Activated CD4-positive, alpha-beta T cell treated with anti-CD3 and anti-CD28 coated beads, Interleukin-2, amount 50 U/mL, for 48 hours (primary cell): ENCODE measurements around the gene CLEC1A.
A peak's percentile ranks its signal among the peaks of the same experiment; 100 is the strongest.

Source experiments
- DNase-seq, 2 experiments: peaks; one replicate each; pipeline ENCODE4 v3.0.0-alpha.2; 2020

CLEC1A gene, protein sequence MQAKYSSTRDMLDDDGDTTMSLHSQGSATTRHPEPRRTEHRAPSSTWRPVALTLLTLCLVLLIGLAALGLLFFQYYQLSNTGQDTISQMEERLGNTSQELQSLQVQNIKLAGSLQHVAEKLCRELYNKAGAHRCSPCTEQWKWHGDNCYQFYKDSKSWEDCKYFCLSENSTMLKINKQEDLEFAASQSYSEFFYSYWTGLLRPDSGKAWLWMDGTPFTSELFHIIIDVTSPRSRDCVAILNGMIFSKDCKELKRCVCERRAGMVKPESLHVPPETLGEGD

DNA sequence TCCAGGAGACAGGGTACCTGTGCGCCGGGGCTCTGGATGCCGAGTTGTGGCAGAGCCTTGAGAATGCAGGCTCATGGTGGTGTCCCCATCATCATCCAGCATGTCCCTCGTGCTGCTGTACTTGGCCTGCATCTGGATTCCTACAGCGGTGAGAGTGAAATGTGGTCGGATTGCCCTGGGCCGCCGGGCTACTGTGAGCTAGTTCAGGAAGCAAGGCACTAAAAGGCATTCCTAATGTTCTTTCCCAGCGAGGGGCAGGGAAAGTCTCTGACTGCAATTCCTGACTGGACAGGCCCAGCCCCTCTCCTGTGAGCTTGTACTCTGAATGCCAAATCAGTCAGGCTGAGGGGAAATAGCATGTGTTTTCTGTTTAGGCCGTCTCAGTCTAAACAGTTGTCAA is at the start of gene CLEC1A:
CLEC1A (minus strand) TSS at position 195 of the 400 bp plus-strand sequence; CDS start at position 132, 63 bp downstream.
- DNase-seq = no peak

DNA sequence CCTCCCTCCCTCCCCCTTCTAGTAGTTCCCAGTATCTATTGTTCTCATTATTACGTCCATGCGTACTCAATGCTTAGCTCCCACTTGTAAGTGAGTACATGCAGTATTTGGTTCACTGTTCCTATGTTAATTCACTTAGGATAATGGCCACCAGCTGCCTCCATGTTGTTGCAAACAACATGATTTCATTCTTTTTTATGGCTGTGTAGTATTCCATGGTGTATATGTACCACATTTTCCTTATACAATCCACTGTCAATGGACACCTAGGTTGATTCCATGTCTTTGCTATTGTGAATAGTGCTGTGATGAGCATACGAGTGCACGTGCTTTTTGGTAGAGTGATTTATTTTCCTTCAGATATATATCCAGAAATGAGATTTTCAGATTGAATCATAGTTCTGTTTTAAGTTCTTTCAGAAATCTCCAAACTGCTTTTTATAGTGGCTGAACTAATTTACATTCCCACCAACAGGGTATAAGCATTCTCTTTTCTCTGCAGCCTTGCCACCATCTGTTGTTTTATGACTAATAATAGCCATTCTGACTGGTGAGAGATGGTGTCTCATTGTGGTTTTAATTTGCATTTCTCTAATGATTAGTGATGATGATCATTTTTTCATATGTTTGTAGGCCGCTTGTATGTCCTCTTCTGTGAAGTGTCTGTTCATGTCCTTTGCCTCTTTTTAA is 49.1 kb upstream of the CLEC1A start:
- no peak for DNase-seq

DNA sequence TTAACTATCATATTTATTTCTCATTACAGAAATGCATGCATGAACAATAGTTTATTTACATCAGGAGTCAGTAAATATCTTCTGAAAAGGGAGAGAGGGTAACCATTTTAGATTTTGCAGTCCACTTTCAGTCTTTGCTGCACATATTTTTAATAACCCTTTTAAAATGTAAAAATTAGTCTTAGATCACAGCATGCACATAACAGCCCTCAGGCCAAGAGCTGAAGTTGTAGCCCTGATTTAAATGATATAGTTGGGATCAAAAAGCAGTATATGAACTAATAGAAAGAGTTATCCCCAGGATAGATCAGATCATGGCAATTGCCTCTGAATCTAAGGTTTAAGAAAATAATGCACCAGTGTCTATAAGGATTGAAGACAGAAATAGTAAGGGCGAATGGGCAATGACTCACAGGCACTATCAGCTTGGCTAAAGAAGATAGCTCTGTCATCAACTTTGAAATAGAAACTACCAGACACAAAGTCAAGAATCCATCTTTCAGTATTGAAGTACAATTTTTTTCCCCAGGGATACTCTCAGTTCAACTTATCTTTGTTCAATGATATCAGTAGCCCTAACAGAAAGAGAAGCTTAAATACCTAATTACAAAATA is 44.3 kb upstream of the CLEC1A start:
- no peak for DNase-seq

DNA sequence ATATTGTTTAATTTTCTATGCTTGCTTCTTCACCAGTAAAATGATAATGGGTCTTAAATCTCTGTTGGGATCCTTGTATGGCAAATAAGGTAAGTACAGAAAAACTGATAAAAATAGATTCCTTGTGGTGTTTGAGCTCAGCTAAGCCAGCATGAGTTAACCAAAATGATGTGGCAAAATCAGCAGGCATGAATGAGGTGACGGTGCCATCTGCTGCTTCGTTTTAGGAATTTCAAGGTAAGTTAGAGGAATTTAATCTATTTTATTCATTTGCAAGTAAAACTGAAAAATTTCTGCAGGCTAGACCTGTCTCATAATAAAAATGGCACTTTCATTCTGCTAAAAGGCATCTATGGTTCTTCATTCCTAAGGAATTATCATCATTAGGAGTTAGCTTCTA is 41.2 kb upstream of the CLEC1A start:
- DNase-seq = peak; percentile 36 to 52

DNA sequence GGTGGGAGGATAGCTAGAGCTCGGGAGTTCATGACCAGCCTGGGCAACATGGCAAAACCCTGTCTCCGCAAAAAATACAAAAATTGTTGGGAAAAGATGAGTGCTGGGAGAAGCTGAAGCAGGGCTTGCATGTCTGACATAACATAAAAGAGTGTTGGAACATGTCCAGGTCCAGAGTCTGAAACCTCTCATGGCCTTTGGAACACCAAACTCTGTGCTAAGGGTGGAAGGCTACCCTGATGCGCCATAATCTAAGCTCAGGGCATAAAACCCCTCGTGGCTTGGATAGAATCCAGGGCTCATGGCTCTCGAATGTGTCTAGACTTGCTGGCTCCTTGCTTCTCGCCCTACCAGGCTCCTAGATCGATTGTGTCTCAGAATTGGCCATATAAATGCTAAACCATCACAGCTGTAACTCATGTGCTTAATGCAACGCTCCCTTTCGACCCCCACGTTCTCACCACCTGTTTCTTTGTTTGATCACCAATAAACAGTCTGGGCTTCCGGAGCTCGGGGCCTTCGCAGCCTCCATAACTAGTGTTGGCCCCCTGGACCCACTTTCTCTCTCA is 37.9 kb upstream of the CLEC1A start:
- DNase-seq = no peak

DNA sequence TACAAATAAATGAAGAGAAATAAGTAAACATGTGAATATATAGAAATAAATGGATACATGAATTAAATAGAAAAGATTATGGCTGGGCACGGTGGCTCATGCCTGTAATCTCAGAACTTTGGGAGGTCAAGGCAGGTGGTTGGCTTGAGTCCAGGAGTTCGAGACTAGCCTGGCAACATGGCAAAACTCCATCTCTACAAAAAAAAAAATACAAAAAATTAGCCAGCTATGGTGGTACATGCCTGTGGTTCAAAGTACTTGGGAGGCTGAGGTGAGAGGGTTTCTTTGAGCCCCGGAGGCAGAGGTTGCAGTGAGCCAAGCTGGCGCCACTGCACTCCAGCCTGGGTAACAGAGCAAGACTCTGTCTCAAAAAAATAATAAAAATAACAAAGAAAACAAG is 36.3 kb upstream of the CLEC1A start:
- no peak for DNase-seq

DNA sequence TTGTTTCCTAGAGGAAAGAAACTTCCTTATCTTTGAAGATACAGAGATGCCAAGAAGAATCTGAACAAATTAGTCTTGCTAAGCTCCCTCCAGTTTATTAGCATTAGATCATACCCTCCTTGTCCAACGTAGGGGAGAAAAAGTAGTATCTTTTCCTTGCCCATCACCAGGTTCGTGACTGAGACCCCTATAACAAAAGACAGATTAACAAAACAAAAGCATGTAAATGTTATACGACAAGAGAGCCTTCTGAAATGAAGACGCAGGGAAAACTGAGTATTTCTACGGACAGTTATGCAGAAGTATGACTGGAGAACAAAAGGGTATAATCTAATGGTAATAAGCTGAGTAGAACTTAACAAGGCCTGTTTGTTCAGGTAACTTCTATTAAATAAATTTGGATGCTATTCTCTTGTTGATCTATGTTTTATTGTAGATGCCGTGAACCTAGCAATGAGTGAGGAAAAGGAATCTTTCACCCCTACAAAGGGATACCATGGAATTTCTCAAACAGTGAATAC is 34.1 kb upstream of the CLEC1A start:
- no peak for DNase-seq

DNA sequence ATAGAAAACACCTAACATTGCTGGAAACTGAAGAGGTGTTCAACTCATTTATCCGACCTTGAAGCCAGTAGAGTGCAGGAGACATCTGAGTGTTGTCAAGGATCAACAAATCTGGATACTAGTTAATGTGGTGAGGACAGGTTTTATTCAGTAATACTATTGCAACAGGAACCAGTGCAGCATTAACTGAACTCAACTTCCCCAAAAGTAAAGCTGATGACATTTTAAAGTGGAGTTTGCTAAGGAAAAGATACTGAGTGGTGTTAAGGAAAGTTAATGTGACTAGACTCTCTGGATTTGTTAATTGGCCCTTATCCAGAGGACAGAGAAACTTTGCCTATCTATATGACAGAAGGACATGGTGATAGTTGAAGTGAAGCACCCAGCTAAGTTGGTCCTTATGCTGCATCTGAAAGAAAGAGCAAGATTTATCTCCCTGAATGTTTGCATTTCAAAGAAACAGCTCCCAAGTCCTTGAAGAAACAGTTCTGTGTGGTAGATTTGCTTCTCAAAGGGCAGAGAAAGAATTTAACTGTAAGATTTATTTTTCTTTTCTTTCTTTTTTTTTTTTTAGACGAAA is 32.4 kb upstream of the CLEC1A start:
- no peak for DNase-seq

DNA sequence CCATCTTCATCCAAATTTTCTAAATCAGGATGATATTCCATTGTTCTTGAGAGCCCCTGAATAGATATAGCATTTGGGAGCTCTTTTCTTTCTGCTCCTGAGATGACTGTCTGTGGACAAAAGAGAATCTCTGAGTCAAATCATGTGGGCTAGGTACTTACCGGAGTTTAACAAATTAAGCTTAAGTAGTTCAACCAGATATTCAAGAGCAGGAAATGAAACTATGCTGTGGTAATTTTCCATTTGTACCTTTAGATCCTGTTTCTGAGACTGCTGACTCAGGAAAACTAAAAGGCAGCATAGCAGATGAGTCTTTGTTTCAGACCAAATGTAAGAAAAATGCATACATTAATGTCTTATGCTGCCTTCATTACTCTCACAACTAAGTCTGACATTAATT is 31.3 kb upstream of the CLEC1A start, which contains the start of gene CLEC7A:
CLEC7A (minus strand) TSS at position 158 of the 400 bp plus-strand sequence; CDS start at position 41, 117 bp downstream.
- DNase-seq = no peak

DNA sequence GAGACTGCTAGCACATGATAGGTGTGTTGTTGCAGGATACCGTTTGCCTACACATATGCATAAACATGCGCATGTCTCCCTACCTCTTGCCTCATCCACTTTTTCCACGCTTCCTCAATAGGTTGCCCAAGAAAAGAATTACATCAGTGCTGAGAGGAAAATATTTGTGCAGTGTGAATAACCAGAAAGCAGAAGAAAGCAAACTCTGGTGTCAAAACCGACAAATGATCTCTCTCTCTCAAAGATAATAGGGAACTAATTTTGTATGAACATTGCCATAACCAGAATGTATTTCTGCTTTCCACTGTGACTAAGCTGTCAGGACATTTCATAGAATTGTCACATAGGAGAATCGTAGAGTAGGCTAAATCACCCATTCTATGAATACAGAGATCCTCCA is 29.9 kb upstream of the CLEC1A start:
- DNase-seq = no peak

DNA sequence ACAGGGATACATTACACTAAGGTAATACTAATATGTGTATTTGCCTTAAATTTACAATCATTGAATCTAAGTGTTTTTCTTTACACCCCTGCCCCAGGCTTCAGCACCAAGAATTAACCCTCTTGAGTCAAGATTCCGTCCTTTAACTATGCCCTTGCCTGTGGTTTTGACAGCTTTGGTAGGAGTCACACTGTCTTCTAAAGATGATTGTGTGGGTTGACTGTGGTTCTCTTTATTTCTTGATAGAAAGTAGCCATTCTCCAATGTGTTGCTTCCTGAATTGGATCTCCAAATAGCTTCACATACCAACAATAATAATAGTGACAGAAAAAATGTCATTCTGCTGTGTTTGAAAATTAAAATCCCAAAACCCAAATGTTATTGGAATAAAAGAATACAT is 27.6 kb upstream of the CLEC1A start:
- no peak for DNase-seq

DNA sequence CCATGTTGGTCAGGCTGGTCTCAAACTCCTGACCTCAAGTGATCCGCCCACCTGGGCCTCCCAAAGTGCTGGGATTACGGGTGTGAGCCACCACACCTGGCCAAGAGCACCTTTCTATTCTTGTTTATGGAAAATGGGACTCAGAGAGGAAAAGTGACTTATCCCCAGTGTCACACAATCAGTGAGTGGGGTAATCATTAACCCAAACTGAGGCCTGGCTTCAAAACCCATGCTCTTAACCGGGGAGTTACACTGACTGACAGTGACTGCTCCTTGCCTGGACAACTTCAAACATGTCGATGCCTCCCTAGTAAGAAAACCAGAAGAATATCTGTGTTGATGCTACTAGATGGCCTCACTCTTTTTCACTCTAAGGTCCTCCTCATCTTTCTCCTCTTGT is 23.9 kb upstream of the CLEC1A start:
- no peak for DNase-seq

DNA sequence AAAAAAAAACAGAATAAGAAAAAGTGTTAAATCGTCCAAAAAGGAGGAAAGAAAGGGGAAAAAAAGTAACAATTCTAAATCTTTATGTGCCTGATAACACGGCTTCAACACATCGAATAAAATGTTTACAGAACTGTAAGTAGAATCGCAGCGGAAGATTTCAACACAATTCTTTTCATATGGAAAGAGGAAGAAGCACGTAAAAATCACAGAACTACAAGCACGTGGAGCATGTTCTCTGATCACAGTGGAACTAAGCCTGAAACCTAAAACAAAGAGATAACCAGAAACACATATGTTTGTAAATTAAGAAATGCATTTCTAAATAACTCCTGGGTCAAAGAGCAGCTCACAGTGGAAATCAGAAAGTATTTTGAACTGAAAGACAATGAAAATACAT is 22.5 kb upstream of the CLEC1A start:
- DNase-seq = no peak

DNA sequence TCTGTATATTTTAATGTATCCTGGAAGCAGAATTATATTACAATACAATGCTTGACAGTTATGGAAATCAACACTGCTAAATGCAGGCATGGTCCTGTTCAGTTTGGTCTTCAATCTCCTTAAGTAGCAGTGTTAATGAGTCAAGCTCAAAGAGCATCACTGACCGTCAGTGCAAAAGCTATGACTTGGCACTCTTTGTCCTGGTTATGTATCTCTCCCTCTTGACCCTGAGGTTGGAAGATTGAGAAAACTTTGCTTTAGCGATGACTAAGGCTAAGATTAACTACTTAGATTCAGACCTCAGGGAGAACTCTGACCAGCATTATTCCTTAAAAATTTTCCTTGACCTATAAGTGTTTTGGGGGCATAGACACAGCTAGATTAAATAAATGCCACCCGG is 20.3 kb upstream of the CLEC1A start:
- DNase-seq = no peak

DNA sequence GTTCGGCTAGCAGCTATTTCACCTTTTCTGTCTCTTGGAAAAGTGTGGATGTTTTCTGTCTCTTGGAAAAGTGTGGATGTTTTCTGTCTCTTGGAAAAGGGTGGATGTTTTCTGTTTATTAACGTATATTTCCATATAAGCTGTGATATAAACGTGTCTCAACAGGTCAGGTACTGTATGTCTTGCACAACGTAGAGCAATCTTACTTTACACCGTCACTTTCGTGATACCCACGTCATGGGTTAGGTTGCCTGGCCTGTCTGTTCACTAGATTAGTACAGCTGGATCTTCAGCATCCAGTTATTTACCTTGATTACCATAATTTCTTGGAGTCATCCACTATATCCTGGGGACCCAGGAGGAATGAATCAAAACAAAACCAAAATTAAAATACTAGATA is 17.1 kb upstream of the CLEC1A start:
- no peak for DNase-seq

DNA sequence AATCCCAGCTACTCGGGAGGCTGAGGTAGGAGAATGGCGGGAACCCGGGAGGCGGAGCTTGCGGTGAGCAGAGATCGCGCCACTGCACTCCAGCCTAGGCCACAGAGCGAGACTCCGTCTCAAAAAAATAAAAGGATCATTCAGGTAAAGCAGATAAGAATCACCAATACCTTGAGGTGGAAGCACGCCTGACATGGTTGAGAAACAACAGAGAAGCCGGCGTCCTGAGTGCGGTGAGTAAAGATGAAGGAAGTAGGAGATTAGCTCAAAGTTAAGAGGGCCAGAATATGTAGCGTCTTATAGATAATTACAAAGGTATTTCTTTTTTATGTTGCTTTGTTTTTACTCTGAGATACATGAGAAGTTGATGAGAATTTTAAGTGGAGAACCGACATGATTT is 16.5 kb upstream of the CLEC1A start:
- DNase-seq = no peak

DNA sequence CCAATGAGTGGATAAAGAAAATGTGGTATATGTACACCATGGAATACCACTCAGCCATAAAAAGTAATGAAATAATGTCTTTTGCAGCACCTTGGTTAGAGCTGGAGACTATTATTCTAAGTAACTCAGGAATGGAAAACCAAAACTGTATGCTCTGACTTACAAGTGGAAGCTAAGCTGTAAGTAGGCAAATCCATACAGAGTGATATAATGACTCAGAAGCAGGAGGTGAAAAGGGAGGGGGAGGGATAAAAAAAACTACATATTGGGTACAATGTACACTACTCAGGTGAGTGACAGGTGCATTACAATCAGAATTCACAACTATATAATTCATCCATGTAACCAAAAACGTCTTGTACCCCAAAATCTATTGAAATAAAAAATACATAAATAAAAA is 15.1 kb upstream of the CLEC1A start:
- DNase-seq = no peak

DNA sequence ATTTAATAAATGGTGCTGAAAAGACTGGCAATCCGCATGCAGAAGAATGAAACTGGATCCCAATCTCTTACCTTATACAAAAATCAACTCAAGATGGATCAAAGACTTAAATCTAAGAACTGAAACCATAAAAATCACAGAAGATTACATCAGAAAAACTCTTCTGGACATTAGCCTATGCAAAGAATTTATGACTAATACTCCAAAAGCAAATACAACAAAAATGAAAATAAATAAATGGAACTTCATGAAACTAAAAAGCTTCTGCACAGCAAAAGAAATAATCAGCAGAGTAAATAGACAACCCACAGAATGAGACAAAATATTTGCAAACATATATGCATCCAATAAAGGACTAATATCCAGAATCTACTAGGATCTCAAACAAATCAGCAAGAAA is 14.3 kb upstream of the CLEC1A start:
- no peak for DNase-seq

DNA sequence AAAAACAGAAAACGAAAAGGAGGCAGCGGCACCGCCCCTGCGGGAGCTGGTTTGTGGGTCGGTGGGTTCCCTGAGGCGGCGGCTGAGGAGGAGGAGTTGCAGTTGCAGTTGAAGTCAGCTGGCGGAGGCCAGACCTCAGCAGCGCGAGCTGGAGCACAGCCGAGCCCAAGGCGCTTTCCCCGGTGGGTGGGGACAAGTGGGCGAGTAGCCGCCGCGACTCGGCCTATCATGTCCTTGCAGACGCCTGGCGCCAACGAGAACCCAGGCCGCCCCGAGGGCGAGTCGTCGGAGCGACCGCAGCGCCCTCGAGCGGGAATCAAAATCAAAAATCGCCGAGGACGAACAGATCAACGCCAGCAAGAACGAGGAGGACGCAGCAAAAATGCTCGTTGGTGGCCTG is 12.7 kb upstream of the CLEC1A start:
- no peak for DNase-seq

DNA sequence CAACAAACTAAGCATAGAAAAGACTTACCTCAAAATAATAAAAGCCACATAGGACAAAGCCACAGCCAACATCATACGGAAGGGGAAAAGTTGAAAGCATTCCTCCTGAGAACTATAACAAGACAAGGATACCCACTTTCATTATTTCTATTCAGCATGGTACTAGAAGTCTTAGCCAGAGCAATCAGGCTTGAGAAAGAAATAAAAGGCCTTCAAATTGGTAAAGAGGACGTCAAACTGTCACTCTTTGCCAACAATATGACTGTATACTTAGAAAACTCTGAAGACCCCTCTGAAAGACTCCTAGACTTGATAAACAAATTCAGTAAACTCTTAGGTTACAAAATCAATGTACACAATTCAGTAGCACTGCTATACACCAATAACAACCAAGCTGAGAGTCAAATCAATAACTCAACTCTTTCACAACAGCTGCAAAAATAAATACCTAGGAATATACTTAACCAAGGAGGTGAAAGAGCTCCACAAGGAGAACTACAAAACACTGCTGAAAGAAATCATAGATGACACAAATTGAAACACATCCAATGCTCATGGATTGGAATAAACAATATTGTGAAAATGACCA is 11.6 kb upstream of the CLEC1A start:
- DNase-seq = no peak

DNA sequence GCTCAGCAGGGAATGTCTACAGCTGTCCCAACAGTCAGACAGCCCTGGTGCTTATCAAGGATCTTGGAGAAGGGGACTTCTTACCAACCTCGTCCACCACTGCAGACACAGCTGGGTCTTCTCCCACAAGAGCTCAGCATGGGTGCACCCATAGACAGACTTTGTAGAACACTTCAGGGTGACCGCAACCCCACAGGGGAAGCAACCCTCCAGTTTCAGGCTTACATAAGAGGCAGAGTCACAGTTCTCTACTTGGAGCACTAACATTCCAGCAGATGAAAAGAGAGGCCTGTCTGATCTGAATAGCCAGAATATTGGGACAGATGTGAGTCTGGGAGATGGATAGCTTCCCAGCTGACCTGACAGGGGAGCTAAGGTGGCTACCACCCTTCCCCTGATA is 3.5 kb upstream of the CLEC1A start:
- DNase-seq = no peak

DNA sequence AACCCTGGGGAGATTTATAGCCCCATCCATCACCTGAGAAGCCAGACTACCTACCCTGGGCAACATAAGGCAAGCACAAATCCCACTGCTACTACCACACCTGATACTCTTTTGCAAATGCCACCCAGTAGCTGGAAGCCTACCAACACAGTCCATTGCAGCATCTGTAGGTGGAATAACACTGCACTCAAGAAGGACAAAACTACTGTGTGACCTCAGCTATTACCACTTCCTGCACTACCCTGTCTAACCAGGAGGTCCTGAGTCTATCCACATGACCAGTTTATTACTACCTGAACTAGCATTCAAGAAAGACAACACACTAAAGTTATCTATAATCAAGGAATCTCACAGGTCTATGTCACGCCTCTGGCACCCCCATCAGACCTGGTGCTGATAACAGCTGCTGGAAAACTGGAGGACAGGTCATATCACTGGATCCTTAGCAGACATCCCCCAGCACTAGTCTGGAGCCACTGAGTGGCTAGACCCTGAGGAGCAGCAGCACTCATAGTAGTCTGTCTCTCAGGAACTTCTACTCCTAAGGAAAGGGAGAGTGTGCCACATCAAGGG is 2.9 kb upstream of the CLEC1A start:
- no peak for DNase-seq
